Airway epithelial cell (primary cell): ENCODE data around the gene QSOX1. TPM values are rescaled to one million over a fixed set of nuclear protein-coding genes. Genes with fewer than 3 reads are reported as not detected.

Experiments
- total RNA-seq: library from RNA; depleted of rRNA; stranded (reverse); fragments of >200 nt; gene quantifications from 2 replicates; pipeline ENCODE4 v1.2.3, GENCODE V29; 2015

The QSOX1 gene, protein sequence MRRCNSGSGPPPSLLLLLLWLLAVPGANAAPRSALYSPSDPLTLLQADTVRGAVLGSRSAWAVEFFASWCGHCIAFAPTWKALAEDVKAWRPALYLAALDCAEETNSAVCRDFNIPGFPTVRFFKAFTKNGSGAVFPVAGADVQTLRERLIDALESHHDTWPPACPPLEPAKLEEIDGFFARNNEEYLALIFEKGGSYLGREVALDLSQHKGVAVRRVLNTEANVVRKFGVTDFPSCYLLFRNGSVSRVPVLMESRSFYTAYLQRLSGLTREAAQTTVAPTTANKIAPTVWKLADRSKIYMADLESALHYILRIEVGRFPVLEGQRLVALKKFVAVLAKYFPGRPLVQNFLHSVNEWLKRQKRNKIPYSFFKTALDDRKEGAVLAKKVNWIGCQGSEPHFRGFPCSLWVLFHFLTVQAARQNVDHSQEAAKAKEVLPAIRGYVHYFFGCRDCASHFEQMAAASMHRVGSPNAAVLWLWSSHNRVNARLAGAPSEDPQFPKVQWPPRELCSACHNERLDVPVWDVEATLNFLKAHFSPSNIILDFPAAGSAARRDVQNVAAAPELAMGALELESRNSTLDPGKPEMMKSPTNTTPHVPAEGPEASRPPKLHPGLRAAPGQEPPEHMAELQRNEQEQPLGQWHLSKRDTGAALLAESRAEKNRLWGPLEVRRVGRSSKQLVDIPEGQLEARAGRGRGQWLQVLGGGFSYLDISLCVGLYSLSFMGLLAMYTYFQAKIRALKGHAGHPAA
- 192 and 221 TPM in 2 replicates for total RNA-seq

DNA sequence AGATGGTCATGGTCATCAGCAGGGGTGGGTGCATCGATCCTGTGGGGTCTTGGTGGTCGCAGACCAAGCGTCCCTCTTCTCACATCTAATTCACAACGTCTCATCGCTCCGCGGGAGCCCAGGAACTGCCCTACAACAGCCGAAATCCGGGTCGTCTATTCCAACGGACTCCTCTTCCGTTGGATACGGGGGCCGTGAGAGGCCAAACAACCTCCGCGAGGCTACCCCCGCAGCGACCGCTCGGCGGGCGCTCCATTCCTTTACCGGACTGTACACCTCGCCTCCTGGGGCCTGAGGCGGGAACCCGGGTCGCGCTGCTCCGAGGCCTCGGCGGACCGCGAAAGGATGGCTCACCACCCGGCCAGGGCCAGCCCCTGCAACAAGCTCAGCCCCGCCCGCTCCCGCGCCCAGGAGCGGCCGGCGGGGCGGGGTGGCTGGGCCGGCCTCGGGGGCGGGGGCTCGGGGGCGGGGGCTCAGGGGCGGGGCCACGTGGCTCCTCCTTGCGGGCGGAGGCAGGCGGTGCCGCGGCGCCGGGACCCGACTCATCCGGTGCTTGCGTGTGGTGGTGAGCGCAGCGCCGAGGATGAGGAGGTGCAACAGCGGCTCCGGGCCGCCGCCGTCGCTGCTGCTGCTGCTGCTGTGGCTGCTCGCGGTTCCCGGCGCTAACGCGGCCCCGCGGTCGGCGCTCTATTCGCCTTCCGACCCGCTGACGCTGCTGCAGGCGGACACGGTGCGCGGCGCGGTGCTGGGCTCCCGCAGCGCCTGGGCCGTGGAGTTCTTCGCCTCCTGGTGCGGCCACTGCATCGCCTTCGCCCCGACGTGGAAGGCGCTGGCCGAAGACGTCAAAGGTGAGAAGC is at the start of gene QSOX1:
Gene QSOX1, plus strand, starts transcription at position 545 of the 857 bp plus-strand sequence. Its CDS starts 39 bp downstream, at position 584.

GRCh38 chr1:180229483-180230415 is 75.1 kb downstream of the QSOX1 start, which contains the start of gene LHX4:
TSS of gene LHX4 (plus strand) at chr1:180230264. CDS start at chr1:180230530, 266 bp downstream.

Other genes starting within 250 kb of the QSOX1 start
- gene CEP350, start 200.1 kb upstream of the QSOX1 start, total RNA-seq, result 24.3 and 34.5 TPM in 2 replicates
- not detected in 2 replicates for gene LHX4, start 75.4 kb downstream of the QSOX1 start, total RNA-seq